ENCODE measurements around the gene FANCB. TPM values are rescaled to one million over a fixed set of nuclear protein-coding genes. Genes with fewer than 3 reads are reported as not detected.

The FANCB gene
- total and polyA plus RNA-seq, 2 donors (not counting 3 experiments of a cell fraction or from before 2014, with no cell fraction given), result 1.3 to 6.6 TPM

DNA sequence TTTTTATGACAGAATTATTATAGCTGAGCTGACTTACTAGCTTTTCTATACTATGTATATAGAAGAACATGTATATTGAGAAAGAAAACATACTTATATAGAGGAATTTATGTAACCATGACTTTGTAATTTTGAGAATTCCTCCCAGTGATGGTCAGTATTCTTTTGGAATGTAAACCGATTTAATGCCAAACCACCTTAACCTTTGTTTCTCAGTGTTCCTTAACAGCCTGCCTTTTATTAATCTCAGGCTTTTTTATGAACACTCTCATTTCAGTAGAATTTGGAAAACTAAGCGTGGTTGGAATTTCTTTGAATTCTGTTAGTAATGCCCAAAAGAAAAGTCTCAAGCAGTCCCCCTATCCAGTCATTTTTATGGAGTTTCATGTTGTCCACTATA, 47.3 kb upstream of the FANCB start:
- no peaks in the 10 kb centered on the region for H3K79me2 ChIP-seq (ENCODE audit: control insufficient read depth, insufficient read depth, low read length)
- no peaks in the 10 kb centered on the region for H3K9me3 ChIP-seq (replicated peaks; ENCODE audit: control insufficient read depth, insufficient read depth, low read length)
- H3K27me3 ChIP-seq (ENCODE audit: control insufficient read depth in 2 of 2, insufficient read depth in 2 of 2, low read length in 2 of 2), result no peaks in the 10 kb centered on the region
- H3K9ac ChIP-seq (replicated peaks; ENCODE audit: extremely low read depth, insufficient read depth, low read length), result no peak overlapping the region
- peaks cover 3% of the 10 kb centered on the region in 2 experiments for H3K36me3 ChIP-seq (ENCODE audit: control insufficient read depth in 2 of 2, extremely low read depth in 1 of 2, insufficient read depth in 2 of 2, low read length in 2 of 2)
- CTCF ChIA-PET, result no interaction called here
- no peak overlapping the region for H3K4me2 ChIP-seq (ENCODE audit: insufficient read depth, low read length)
- H3K9me1 ChIP-seq (replicated peaks; ENCODE audit: control insufficient read depth, extremely low read depth, insufficient read depth, low read length), result no peaks in the 10 kb centered on the region
- no peak overlapping the region for H3K4me3 ChIP-seq (replicated peaks in 1 of 3; ENCODE audit: insufficient read depth in 1 of 3, low read depth in 1 of 3, low read length in 3 of 3)
- H2AFZ ChIP-seq (ENCODE audit: low read depth, low read length), result no peak overlapping the region
- no TSS peak for BruUV-seq (replicated peaks)
- FAIRE-seq, result no peak
- dilution Hi-C loops (cut with MboI; ENCODE audit: extremely low pct_ligation_motif_present, low sequenced_read_pairs), result no loop called here
- H4K20me1 ChIP-seq (replicated peaks; ENCODE audit: control insufficient read depth, extremely low read depth, insufficient read depth, low read length), result no peaks in the 10 kb centered on the region
- H3K4me1 ChIP-seq (ENCODE audit: control insufficient read depth, extremely low read depth, insufficient read depth, low read length), result peaks cover 8% of the 10 kb centered on the region
- intact Hi-C loops (cut with micrococcal nuclease), result no loop called here
- POLR2A ChIA-PET, result no interaction called here
- TF ChIP-seq, protein P1, sequence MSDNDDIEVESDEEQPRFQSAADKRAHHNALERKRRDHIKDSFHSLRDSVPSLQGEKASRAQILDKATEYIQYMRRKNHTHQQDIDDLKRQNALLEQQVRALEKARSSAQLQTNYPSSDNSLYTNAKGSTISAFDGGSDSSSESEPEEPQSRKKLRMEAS (IDR thresholded peaks at IDR 0.05; ENCODE audit: insufficient read depth, insufficient read length), result no peak
- TF ChIP-seq MYC (IDR thresholded peaks at IDR 0.05; ENCODE audit: low read depth, low read length), result no peak
- TF ChIP-seq GATA2 (IDR thresholded peaks at IDR 0.05; ENCODE audit: insufficient read depth, insufficient read length, low read depth, low read length), result no peak
- TF ChIP-seq EZH2 (IDR thresholded peaks at IDR 0.05; ENCODE audit: borderline replicate concordance, low read depth, low read length, severe bottlenecking), result no peak
- TF ChIP-seq FOS (IDR thresholded peaks at IDR 0.05; ENCODE audit: borderline replicate concordance, insufficient read depth, low read length), result no peak
- no peak for TF ChIP-seq POLR2A (IDR thresholded peaks at IDR 0.05; ENCODE audit: low read depth, low read length)
- no peak overlapping the region for H3K27ac ChIP-seq (ENCODE audit: insufficient read depth, low read depth, low read length)
- DNase-seq (ENCODE audit: low read depth, low spot score), result no peak

DNA sequence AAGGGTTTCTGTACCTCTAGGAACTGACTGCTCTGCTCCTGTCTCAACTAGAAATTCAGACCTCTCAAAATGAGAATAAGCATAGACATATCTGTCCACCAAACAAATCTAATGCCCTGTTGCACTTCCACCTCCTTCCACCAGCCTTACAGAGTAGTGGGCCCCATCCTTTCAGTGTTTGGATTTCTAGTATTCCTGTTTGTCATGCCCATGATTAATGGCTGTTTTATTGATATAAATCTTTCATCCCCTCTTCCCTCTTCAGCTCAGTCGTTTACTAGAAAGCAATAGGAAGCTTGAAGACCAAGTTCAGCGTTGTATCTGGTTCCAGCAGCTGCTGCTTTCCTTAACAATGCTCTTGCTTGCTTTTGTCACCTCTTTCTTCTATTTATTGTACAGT, 46.5 kb upstream of the FANCB start:
- Histone ChIP-seq H3K9me1 (replicated peaks; ENCODE audit: control insufficient read depth, extremely low read depth, insufficient read depth, low read length) (no peaks in the 10 kb centered on the region), H3K36me3 (ENCODE audit: control insufficient read depth in 2 of 2, extremely low read depth in 1 of 2, insufficient read depth in 2 of 2, low read length in 2 of 2) (peaks cover 3% of the 10 kb centered on the region in 2 experiments), H3K27ac (ENCODE audit: insufficient read depth, low read depth, low read length) (no peak overlapping the region), H3K4me2 (ENCODE audit: insufficient read depth, low read length) (no peak overlapping the region), H3K4me3 (replicated peaks in 1 of 3; ENCODE audit: insufficient read depth in 1 of 3, low read depth in 1 of 3, low read length in 3 of 3) (no peak overlapping the region), H3K4me1 (ENCODE audit: control insufficient read depth, extremely low read depth, insufficient read depth, low read length) (peaks cover 6% of the 10 kb centered on the region), H4K20me1 (replicated peaks; ENCODE audit: control insufficient read depth, extremely low read depth, insufficient read depth, low read length) (no peaks in the 10 kb centered on the region), H3K9ac (replicated peaks; ENCODE audit: extremely low read depth, insufficient read depth, low read length) (no peak overlapping the region), H3K79me2 (ENCODE audit: control insufficient read depth, insufficient read depth, low read length) (no peaks in the 10 kb centered on the region), H2AFZ (ENCODE audit: low read depth, low read length) (no peak overlapping the region), H3K27me3 (ENCODE audit: control insufficient read depth in 2 of 2, insufficient read depth in 2 of 2, low read length in 2 of 2) (no peaks in the 10 kb centered on the region), H3K9me3 (replicated peaks; ENCODE audit: control insufficient read depth, insufficient read depth, low read length) (no peaks in the 10 kb centered on the region)
- no TSS peak for BruUV-seq (replicated peaks)
- dilution Hi-C loops (cut with MboI; ENCODE audit: extremely low pct_ligation_motif_present, low sequenced_read_pairs), result no loop called here
- TF ChIP-seq CTCF (IDR thresholded peaks at IDR 0.05; ENCODE audit: extremely low read depth in 1 of 2, insufficient read depth in 1 of 2, low read depth in 1 of 2, low read length in 2 of 2), result no peak
- TF ChIP-seq MYC (IDR thresholded peaks at IDR 0.05; ENCODE audit: low read depth, low read length), result no peak
- TF ChIP-seq FOS (IDR thresholded peaks at IDR 0.05; ENCODE audit: borderline replicate concordance, insufficient read depth, low read length), result no peak
- no peak for TF ChIP-seq POLR2AphosphoS5 (IDR thresholded peaks at IDR 0.05; ENCODE audit: insufficient read depth, low read depth, low read length)
- no peak for TF ChIP-seq POLR2A (IDR thresholded peaks at IDR 0.05; ENCODE audit: low read depth, low read length)
- TF ChIP-seq, protein P1 (IDR thresholded peaks at IDR 0.05; ENCODE audit: insufficient read depth, insufficient read length), result no peak
- TF ChIP-seq GATA2 (IDR thresholded peaks at IDR 0.05; ENCODE audit: insufficient read depth, insufficient read length, low read depth, low read length), result no peak
- TF ChIP-seq EZH2 (IDR thresholded peaks at IDR 0.05; ENCODE audit: borderline replicate concordance, low read depth, low read length, severe bottlenecking), result no peak
- no peak for TF ChIP-seq JUN (IDR thresholded peaks at IDR 0.05; ENCODE audit: borderline replicate concordance, insufficient read depth, insufficient read length, low read depth)
- FAIRE-seq (no peak), DNase-seq (ENCODE audit: low read depth, low spot score) (peak; percentile 61)
- POLR2A ChIA-PET, result no interaction called here
- intact Hi-C loops (cut with micrococcal nuclease), result no loop called here
- CTCF ChIA-PET, result no interaction called here
